DOHH2 (cell line): ENCODE results near the gene JARID2.

Experiments
- H3F3A ChIP-seq: fragments of 200-600 bp; sonication (generic), shearing (Covaris generic); 2 replicates; pipeline ENCODE4 v1.6.0; 2016; ENCODE audit warnings: antibody characterized with exemption, mild to moderate bottlenecking; ENCODE audit not compliant: control insufficient read depth, insufficient read depth
- H3K27ac ChIP-seq: fragments of 200-600 bp; sonication (generic); 2 replicates; pipeline ENCODE4 v1.5.1; 2014; ENCODE audit warnings: low read depth, mild to moderate bottlenecking, low read length, moderate library complexity
- H3K27me3 ChIP-seq: fragments of 200-600 bp; sonication (generic); 2 replicates; pipeline ENCODE4 v1.6.1; 2014; ENCODE audit warnings: mild to moderate bottlenecking, low read length, mixed read lengths; ENCODE audit not compliant: control insufficient read depth
- H3K36me3 ChIP-seq: fragments of 200-600 bp; sonication (generic); 2 replicates; pipeline ENCODE4 v1.6.1; 2014; ENCODE audit warnings: mild to moderate bottlenecking, low read length, moderate library complexity, mixed read lengths; ENCODE audit not compliant: control insufficient read depth
- H3K4me1 ChIP-seq: fragments of 200-600 bp; sonication (generic); 2 replicates; pipeline ENCODE4 v1.6.1; 2014; ENCODE audit warnings: mild to moderate bottlenecking, low read length, mixed read lengths; ENCODE audit not compliant: control insufficient read depth
- H3K4me2 ChIP-seq: fragments of 200-600 bp; sonication (generic); 2 replicates; pipeline ENCODE4 v1.6.0; 2014; ENCODE audit warnings: mild to moderate bottlenecking, low read length, moderate library complexity
- H3K4me3 ChIP-seq: fragments of 200-600 bp; sonication (generic); 2 replicates; pipeline ENCODE4 v1.5.1; 2014; ENCODE audit warnings: mild to moderate bottlenecking, low read length, mixed read lengths
- H3K79me2 ChIP-seq: fragments of 200-600 bp; sonication (generic); 2 replicates; pipeline ENCODE4 v1.6.1; 2014; ENCODE audit warnings: mild to moderate bottlenecking, low read length, mixed read lengths; ENCODE audit not compliant: control insufficient read depth
- H3K9me2 ChIP-seq: fragments of 200-600 bp; sonication (generic); replicated peaks from 2 replicates; pipeline ENCODE4 v1.6.1; 2014; ENCODE audit warnings: mild to moderate bottlenecking, low read length, mixed read lengths; ENCODE audit not compliant: control insufficient read depth
- H3K9me3 ChIP-seq: fragments of 200-600 bp; sonication (generic); 2 replicates; pipeline ENCODE4 v1.6.1; 2014; ENCODE audit warnings: antibody characterized with exemption, low read length, mixed read lengths; ENCODE audit not compliant: control insufficient read depth, insufficient read depth
- H4K20me1 ChIP-seq: fragments of 200-600 bp; sonication (generic); 2 replicates; pipeline ENCODE4 v1.6.0; 2014; ENCODE audit warnings: low read depth, mild to moderate bottlenecking, antibody characterized with exemption, low read length, moderate library complexity; ENCODE audit not compliant: control insufficient read depth, insufficient read depth
- EZH2phosphoT487 ChIP-seq: fragments of 200-600 bp; sonication (generic); IDR thresholded peaks from 2 replicates; pipeline ENCODE4 v1.6.1; 2017; ENCODE audit warnings: borderline replicate concordance, mild to moderate bottlenecking, antibody characterized with exemption, low read length, moderate library complexity, mixed read lengths
- TF ChIP-seq, protein P1 (sequence below): fragments of 200-600 bp; sonication (generic); IDR thresholded peaks from one replicate; pipeline ENCODE4 v1.5.1; 2014; ENCODE audit warnings: antibody characterized with exemption, mild to moderate bottlenecking, low read depth, low read length; ENCODE audit not compliant: poor library complexity, severe bottlenecking

Gene JARID2

DNA sequence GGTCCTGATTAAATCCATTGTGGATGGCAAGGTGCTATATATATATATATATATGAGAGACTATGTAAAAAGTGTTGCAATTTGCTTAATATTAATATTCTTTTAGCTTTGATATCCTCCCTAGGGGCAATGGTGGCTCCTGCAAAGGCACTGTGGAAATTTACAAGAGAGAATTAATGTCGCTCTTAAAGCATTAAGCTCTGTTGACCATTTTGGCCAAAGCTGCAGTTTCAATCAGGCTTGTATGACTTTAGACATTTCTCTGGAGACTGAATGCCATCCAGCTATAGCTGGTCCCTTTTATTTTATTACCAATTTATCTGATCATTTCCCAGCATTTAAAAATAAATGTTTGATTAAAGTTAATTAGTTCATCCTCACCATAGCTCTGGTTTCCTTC is 155.3 kb downstream of the JARID2 start:
- H3K9me2 ChIP-seq, result no peaks in the 10 kb centered on the region
- no peaks in the 10 kb centered on the region; the same call in 1 of the 2 replicates for H4K20me1 ChIP-seq
- no peaks in the 10 kb centered on the region for H3K27me3 ChIP-seq
- no peaks in the 10 kb centered on the region for H3K36me3 ChIP-seq
- H3K4me1 ChIP-seq, result peaks cover 11% of the 10 kb centered on the region
- TF ChIP-seq EZH2phosphoT487, result no peak
- TF ChIP-seq, protein P1, sequence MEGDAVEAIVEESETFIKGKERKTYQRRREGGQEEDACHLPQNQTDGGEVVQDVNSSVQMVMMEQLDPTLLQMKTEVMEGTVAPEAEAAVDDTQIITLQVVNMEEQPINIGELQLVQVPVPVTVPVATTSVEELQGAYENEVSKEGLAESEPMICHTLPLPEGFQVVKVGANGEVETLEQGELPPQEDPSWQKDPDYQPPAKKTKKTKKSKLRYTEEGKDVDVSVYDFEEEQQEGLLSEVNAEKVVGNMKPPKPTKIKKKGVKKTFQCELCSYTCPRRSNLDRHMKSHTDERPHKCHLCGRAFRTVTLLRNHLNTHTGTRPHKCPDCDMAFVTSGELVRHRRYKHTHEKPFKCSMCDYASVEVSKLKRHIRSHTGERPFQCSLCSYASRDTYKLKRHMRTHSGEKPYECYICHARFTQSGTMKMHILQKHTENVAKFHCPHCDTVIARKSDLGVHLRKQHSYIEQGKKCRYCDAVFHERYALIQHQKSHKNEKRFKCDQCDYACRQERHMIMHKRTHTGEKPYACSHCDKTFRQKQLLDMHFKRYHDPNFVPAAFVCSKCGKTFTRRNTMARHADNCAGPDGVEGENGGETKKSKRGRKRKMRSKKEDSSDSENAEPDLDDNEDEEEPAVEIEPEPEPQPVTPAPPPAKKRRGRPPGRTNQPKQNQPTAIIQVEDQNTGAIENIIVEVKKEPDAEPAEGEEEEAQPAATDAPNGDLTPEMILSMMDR, result no peak
- no peaks in the 10 kb centered on the region for H3F3A ChIP-seq
- H3K9me3 ChIP-seq, result no peaks in the 10 kb centered on the region
- peaks cover 7% of the 10 kb centered on the region; the same call in 1 of the 2 replicates for H3K79me2 ChIP-seq
- H3K27ac ChIP-seq, result no peak overlapping the region
- no peak overlapping the region for H3K4me2 ChIP-seq
- H3K4me3 ChIP-seq, result no peak overlapping the region

DNA sequence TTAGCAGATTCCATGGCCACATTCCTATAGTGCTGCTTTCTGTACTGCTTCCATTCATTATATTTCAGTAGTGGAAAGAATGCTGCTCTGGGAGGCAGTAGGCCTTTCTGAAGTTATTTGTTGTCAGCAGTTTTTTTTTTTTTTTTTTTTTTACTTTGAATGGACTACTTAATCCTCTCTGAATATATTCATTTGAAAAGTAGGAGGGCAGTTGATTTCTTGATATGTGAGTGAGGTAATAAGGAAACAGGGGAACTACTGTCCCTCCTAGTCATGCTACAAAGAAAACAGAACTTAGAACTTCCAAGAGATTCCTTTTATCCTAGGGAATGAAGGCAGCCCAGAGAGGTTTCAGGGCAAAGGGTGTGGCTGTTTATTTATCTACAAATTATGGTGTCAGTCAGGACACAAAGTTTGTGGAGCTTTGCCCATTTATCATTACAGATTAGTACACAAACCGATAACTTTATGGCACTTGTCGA is 155.9 kb downstream of the JARID2 start:
- Histone ChIP-seq H3K27me3 (no peaks in the 10 kb centered on the region), H3K4me1 (peaks cover 11% of the 10 kb centered on the region), H3K36me3 (no peaks in the 10 kb centered on the region), H3K4me3 (no peak overlapping the region), H3F3A (no peaks in the 10 kb centered on the region), H3K79me2 (peaks cover 7% of the 10 kb centered on the region; the same call in 1 of the 2 replicates), H3K9me2 (no peaks in the 10 kb centered on the region), H4K20me1 (no peaks in the 10 kb centered on the region; the same call in 1 of the 2 replicates), H3K9me3 (no peaks in the 10 kb centered on the region), H3K4me2 (no peak overlapping the region), H3K27ac (no peak overlapping the region)
- TF ChIP-seq EZH2phosphoT487, result no peak
- TF ChIP-seq, protein P1, result no peak

DNA sequence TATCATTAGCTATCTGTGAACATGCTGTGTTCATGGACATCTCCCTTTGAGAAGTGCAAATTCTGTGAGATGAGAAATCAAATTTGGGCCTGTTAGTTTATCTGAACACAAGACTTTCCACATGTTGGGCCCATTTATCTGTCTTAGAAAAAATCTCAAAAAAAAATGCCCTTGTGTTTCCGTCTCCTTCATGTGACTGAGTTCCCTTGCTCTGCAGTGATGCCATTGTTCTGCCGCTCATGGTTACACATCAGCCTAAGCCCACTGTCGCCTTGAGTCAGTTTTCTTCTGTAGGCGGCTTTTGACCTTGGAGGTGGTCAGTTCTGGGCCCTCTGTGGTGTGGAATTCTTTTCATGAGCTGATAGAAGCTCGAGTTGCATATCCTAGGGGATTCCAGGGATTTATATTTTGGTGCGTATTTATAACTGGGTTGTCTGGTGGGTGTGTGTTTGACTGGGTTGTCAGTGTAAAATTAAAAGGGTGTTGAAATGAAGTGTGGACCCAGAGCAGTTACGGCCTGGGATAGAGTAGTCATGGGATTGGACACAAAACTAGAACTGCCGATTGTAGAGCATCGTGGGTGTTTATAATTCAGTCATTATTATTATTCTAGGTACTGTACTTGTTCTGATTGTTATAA is 156.7 kb downstream of the JARID2 start:
- no peak overlapping the region for H3K4me3 ChIP-seq
- H3K79me2 ChIP-seq, result peaks cover 7% of the 10 kb centered on the region; the same call in 1 of the 2 replicates

More for the DNA sequence above, 156.7 kb downstream of the JARID2 start:
- H3K27me3 ChIP-seq, result no peaks in the 10 kb centered on the region
- no peaks in the 10 kb centered on the region for H3K36me3 ChIP-seq
- H3K9me3 ChIP-seq, result no peaks in the 10 kb centered on the region
- no peaks in the 10 kb centered on the region for H3F3A ChIP-seq
- peaks cover 11% of the 10 kb centered on the region for H3K4me1 ChIP-seq
- TF ChIP-seq, protein P1, result no peak
- no peak for TF ChIP-seq EZH2phosphoT487
- H3K4me2 ChIP-seq, result no peak overlapping the region
- no peaks in the 10 kb centered on the region for H3K9me2 ChIP-seq
- no peaks in the 10 kb centered on the region; the same call in 1 of the 2 replicates for H4K20me1 ChIP-seq
- H3K27ac ChIP-seq, result no peak overlapping the region
